Smooth muscle cell (in vitro differentiated cells): ENCODE measurements around the gene GSKIP. TPM values are rescaled to one million over a fixed set of nuclear protein-coding genes. Genes with fewer than 3 reads are reported as not detected.

Experiments
- DNase-seq: peaks from one replicate; lab custom pipeline; 2025; ENCODE audit not compliant: unreplicated experiment; lab: John Stamatoyannopoulos, UW
- H2AFZ ChIP-seq: fragments of 200-600 bp; sonication (generic); 2 replicates; pipeline ENCODE4 v1.6.0; 2016; ENCODE audit warnings: antibody characterized with exemption, low read depth, mild to moderate bottlenecking
- H3F3A ChIP-seq: fragments of 200-600 bp; sonication (generic); 2 replicates; pipeline ENCODE4 v1.6.0; 2017; ENCODE audit warnings: antibody characterized with exemption, low read depth
- H3K27ac ChIP-seq: fragments of 200-600 bp; sonication (generic); 2 replicates; pipeline ENCODE4 v1.5.1; 2016; ENCODE audit warnings: low read depth, mild to moderate bottlenecking
- H3K27me3 ChIP-seq: fragments of 200-600 bp; sonication (generic); 2 replicates; pipeline ENCODE4 v1.6.1; 2016; ENCODE audit warnings: low read depth, mild to moderate bottlenecking
- H3K36me3 ChIP-seq: fragments of 200-600 bp; sonication (generic); 2 replicates; pipeline ENCODE4 v1.5.1; 2016; ENCODE audit warnings: low read depth
- H3K4me1 ChIP-seq: fragments of 200-600 bp; sonication (generic); 2 replicates; pipeline ENCODE4 v1.5.1; 2016; ENCODE audit warnings: low read depth
- H3K4me2 ChIP-seq: fragments of 200-600 bp; sonication (generic); 2 replicates; pipeline ENCODE4 v1.6.0; 2016; ENCODE audit warnings: mild to moderate bottlenecking
- H3K4me3 ChIP-seq: fragments of 200-600 bp; sonication (generic); 2 replicates; pipeline ENCODE4 v1.5.1; 2016; ENCODE audit warnings: mild to moderate bottlenecking
- H3K79me2 ChIP-seq: fragments of 200-600 bp; sonication (generic); 2 replicates; pipeline ENCODE4 v1.6.0; 2016; ENCODE audit warnings: low read depth, mild to moderate bottlenecking
- H3K9ac ChIP-seq: fragments of 200-600 bp; sonication (generic); 2 replicates; pipeline ENCODE4 v1.6.0; 2016; ENCODE audit warnings: low read depth
- H3K9me3 ChIP-seq: fragments of 200-600 bp; sonication (generic); replicated peaks from 2 replicates; pipeline ENCODE4 v1.5.1; 2016; ENCODE audit warnings: low read depth
- H4K20me1 ChIP-seq: fragments of 200-600 bp; sonication (generic); 2 replicates; pipeline ENCODE4 v1.6.0; 2016; ENCODE audit warnings: low read depth
- CTCF ChIP-seq: fragments of 200-600 bp; sonication (generic); IDR thresholded peaks from 2 replicates; pipeline ENCODE4 v1.5.1; 2017; ENCODE audit warnings: borderline replicate concordance, mild to moderate bottlenecking, antibody characterized with exemption; ENCODE audit not compliant: insufficient read depth, poor library complexity, severe bottlenecking
- WGBS: methylation state at CpG from one replicate; pipeline ENCODE4 v1.1.7; 2016; ENCODE audit warnings: low lambda C conversion rate; 5-methylcytosine and 5-hydroxymethylcytosine counted together
- polyA plus RNA-seq: library from polyadenylated mRNA; unstranded; fragments of >200 nt; fragmentation: Nextera tagmentation; extraction: Ambion mirVana; gene quantifications from 2 replicates; pipeline ENCODE4 v1.2.1, GENCODE V29; 2016
- total RNA-seq: library from RNA; depleted of rRNA; stranded (reverse); fragments of >200 nt; gene quantifications from 2 replicates; pipeline ENCODE4 v1.2.3, GENCODE V29; 2014

The GSKIP gene
- total and polyA plus RNA-seq, 2 experiments from 2014 or later = 21.2 to 35.2 TPM

GRCh38 chr14:96400495-96400894 lies 37.2 kb downstream of the GSKIP start:
- no peak overlapping the region for H3K4me3 ChIP-seq
- no peaks in the 10 kb centered on the region for H3K36me3 ChIP-seq
- H3K9me3 ChIP-seq = no peaks in the 10 kb centered on the region
- H3K79me2 ChIP-seq = no peaks in the 10 kb centered on the region
- WGBS = 90% methylated on average over 5 of the region's 5 CpGs
- H3K4me1 ChIP-seq = no peaks in the 10 kb centered on the region
- no peak overlapping the region for H3K9ac ChIP-seq
- no peak for TF ChIP-seq CTCF
- H4K20me1 ChIP-seq = no peaks in the 10 kb centered on the region
- no peak overlapping the region for H3K4me2 ChIP-seq
- no peak overlapping the region for H3K27ac ChIP-seq
- no peaks in the 10 kb centered on the region for H3K27me3 ChIP-seq
- no peaks in the 10 kb centered on the region for H3F3A ChIP-seq
- no peak for DNase-seq
- H2AFZ ChIP-seq = no peak overlapping the region

GRCh38 chr14:96403409-96403808 lies 40.1 kb downstream of the GSKIP start:
- no peaks in the 10 kb centered on the region for H4K20me1 ChIP-seq
- H3K4me2 ChIP-seq = no peak overlapping the region
- H3F3A ChIP-seq = no peaks in the 10 kb centered on the region
- no peak for DNase-seq
- no peak overlapping the region for H3K27ac ChIP-seq
- WGBS = 94% methylated on average over 3 of the region's 3 CpGs
- no peaks in the 10 kb centered on the region for H3K9me3 ChIP-seq
- no peak overlapping the region for H3K9ac ChIP-seq
- no peak overlapping the region for H2AFZ ChIP-seq
- H3K4me1 ChIP-seq = no peaks in the 10 kb centered on the region
- H3K4me3 ChIP-seq = no peak overlapping the region
- no peaks in the 10 kb centered on the region for H3K36me3 ChIP-seq
- TF ChIP-seq CTCF = no peak
- no peaks in the 10 kb centered on the region for H3K79me2 ChIP-seq
- H3K27me3 ChIP-seq = no peaks in the 10 kb centered on the region

GRCh38 chr14:96405677-96406076 lies 42.4 kb downstream of the GSKIP start:
- no peaks in the 10 kb centered on the region for H3K4me1 ChIP-seq
- 92% methylated on average over 1 of the region's 1 CpG for WGBS
- no peaks in the 10 kb centered on the region for H3F3A ChIP-seq
- H3K9me3 ChIP-seq = no peaks in the 10 kb centered on the region
- no peak overlapping the region for H3K4me2 ChIP-seq
- no peaks in the 10 kb centered on the region for H3K79me2 ChIP-seq
- no peaks in the 10 kb centered on the region for H3K27me3 ChIP-seq
- H2AFZ ChIP-seq = no peak overlapping the region
- no peak overlapping the region for H3K4me3 ChIP-seq
- H3K36me3 ChIP-seq = no peaks in the 10 kb centered on the region
- TF ChIP-seq CTCF = no peak
- no peak overlapping the region for H3K27ac ChIP-seq
- H3K9ac ChIP-seq = no peak overlapping the region
- no peak for DNase-seq
- H4K20me1 ChIP-seq = no peaks in the 10 kb centered on the region

DNA sequence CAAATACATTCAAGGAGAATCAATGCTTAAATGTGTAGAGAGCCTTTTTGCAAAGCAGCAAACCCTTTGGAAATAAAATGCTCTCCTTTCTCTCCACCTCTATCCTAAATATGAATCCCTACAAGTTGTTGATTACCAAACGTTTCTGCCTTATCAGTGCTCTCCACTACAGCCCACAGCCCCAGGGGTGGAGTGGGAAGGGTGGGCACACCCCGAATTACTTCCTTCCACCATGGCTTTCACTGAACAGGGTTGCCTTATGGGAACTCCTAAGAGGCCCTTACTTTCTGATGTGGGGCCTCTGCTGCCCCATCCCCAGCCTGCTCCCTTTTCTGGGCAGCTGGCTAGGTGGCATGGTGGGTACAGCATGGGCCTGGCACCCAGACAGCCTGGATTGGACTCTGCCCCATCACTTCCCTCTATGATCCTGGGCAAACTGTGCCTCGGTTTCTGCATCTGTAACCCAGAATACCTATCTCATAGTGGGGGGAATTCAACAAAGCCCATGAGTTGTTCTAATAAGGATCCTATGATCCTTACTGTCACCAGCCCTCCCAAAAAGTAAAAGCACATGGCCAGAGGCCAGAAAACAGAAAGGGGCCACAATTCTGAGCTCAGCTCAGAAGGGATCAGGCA lies 44.7 kb downstream of the GSKIP start:
- H3K4me3 ChIP-seq = no peak overlapping the region
- no peaks in the 10 kb centered on the region for H3K9me3 ChIP-seq
- no peak overlapping the region for H3K4me2 ChIP-seq
- no peak overlapping the region for H3K9ac ChIP-seq
- no peaks in the 10 kb centered on the region for H3K36me3 ChIP-seq
- no peaks in the 10 kb centered on the region for H4K20me1 ChIP-seq
- WGBS = 81% methylated on average over 3 of the region's 3 CpGs
- DNase-seq = no peak
- no peak overlapping the region for H2AFZ ChIP-seq
- H3K27ac ChIP-seq = no peak overlapping the region
- H3K4me1 ChIP-seq = no peaks in the 10 kb centered on the region
- no peaks in the 10 kb centered on the region for H3F3A ChIP-seq
- no peak for TF ChIP-seq CTCF
- H3K27me3 ChIP-seq = no peaks in the 10 kb centered on the region
- H3K79me2 ChIP-seq = no peaks in the 10 kb centered on the region
